ENCODE data around the gene CCDC57.

DNA sequence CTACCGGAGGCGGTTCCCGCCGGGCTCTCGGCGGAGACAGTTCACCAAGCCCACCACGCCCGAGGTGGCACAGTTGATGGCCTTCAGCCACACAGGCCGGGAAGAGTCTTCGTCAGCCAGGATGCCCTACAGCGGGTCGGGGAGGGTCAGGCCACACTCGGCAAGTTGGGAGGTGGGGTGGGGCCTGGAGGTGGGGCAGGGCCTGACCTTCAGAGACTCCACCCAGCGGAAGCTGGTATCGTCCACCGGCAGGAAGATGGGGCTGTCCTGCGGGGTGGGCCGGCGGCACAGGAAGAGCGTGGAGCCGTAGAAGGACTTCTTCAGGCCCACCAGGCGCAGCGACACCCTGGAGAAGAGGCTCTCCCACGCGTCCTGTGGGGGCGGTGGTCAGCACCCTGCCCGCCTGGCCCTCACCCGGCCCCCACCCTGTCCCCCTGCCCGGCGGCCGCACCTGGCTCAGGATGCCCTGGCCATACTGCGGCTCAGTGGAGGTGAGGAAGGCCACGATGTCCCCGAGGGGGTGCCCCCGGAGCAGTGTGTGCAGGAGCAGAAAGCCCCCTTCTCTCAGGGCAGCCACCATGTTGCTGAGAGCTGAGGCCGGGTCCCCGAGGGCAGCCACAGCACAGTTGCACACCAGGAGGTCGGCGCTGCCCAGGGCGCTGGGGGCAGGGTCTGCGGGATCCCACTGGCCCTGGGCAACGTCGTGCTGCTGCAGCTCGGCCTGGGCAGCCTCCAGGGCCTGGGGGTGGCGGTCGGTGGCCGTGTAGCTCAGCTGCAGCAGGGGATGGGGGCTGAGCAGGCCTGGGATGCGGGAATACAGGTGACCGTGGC is 127.4 kb downstream of the CCDC57 start:
- TF ChIP-seq, protein P1, sequence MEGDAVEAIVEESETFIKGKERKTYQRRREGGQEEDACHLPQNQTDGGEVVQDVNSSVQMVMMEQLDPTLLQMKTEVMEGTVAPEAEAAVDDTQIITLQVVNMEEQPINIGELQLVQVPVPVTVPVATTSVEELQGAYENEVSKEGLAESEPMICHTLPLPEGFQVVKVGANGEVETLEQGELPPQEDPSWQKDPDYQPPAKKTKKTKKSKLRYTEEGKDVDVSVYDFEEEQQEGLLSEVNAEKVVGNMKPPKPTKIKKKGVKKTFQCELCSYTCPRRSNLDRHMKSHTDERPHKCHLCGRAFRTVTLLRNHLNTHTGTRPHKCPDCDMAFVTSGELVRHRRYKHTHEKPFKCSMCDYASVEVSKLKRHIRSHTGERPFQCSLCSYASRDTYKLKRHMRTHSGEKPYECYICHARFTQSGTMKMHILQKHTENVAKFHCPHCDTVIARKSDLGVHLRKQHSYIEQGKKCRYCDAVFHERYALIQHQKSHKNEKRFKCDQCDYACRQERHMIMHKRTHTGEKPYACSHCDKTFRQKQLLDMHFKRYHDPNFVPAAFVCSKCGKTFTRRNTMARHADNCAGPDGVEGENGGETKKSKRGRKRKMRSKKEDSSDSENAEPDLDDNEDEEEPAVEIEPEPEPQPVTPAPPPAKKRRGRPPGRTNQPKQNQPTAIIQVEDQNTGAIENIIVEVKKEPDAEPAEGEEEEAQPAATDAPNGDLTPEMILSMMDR (IDR thresholded peaks at IDR 0.05): no peak
- TF ChIP-seq POLR2A (IDR thresholded peaks at IDR 0.05): no peak

Measured in thyroid gland (tissue), 4 donors.